OCI-LY1 (cell line): ENCODE measurements around the gene PER2.

ENCODE experiments used
- CTCF ChIP-seq: fragments of 200-600 bp; sonication (generic), shearing (Covaris generic); IDR thresholded peaks from 2 replicates; pipeline ENCODE4 v1.5.1; 2017; ENCODE audit warnings: mild to moderate bottlenecking, antibody characterized with exemption, low read length, moderate library complexity, mixed read lengths
- EZH2 ChIP-seq: fragments of 200-600 bp; sonication (generic), shearing (Covaris generic); IDR thresholded peaks from 2 replicates; pipeline ENCODE4 v1.8.0; 2017; ENCODE audit warnings: borderline replicate concordance, mixed run types, mild to moderate bottlenecking, antibody characterized with exemption, low read length, moderate library complexity, mixed read lengths

- no peak for TF ChIP-seq CTCF
- no peak for TF ChIP-seq EZH2
Observed at GRCh38 chr2:238302751-238303150, 14.3 kb upstream of the PER2 start.
